NCI-H1694 (cell line): Measurements from ENCODE around the gene VAV3.

Source experiments
- DNase-seq: peaks from one replicate; lab custom pipeline; 2025; lab: John Stamatoyannopoulos, UW

VAV3 gene

DNA sequence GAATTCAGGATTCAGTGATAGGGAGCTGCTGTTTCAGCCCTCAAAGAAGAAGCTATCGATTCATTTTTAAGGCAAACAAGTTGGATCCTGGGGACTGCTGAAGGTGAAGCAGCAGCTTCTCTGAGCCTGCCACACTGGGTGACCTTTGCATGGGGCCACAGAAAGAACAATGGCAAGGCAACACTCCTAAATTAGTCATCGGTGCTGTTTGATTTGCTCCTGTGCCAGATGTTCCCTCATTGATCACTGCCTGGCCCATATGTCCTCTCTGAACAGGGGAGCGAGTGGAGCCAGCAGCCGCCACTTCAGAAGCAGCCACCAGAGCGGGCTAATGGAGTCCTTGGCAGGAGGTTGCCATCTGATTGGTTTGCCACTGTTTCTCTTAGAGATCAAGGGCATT lies 432.7 kb downstream of the VAV3 start:
- peak; percentile 83 for DNase-seq

- no peak for DNase-seq
These were observed 433.7 kb downstream of the VAV3 start for GRCh38 chr1:107531065-107531908.

GRCh38 chr1:107530543-107530942 lies 434.4 kb downstream of the VAV3 start:
- DNase-seq = no peak

DNA sequence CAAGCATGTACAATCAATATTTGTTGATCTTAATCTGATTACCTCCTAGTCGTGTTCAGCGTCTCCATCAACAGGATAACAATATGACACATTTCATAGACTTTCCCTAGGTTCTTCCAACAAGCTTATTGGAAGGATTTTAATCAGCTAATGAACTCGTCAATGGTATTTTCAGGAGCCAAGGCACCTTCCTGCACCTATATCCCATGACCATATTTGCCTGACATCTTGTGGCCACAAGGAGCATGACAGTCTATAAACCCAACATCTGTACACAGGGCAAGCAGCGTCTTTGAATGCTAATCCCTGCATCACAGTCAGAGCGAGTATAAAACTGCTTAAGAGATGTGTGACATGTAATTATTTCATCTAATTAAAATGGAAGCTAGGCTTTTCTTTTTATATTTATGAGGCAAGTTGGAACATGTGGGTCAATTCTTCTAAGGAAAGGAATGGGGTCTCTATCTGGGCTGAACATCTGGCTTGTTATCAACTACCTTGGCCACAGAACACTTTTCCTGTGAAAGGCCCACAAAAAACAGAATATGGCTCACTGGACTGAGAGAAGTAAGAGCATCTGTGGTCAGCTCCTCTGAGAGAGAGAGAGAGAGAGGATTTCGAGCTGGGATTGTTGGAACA lies 435.4 kb downstream of the VAV3 start:
- peak; percentile 74 for DNase-seq

- no peak for DNase-seq
These were observed 438.3 kb downstream of the VAV3 start for GRCh38 chr1:107526524-107527198.

- no peak for DNase-seq
These were observed 439.0 kb downstream of the VAV3 start for GRCh38 chr1:107525961-107526360.

DNA sequence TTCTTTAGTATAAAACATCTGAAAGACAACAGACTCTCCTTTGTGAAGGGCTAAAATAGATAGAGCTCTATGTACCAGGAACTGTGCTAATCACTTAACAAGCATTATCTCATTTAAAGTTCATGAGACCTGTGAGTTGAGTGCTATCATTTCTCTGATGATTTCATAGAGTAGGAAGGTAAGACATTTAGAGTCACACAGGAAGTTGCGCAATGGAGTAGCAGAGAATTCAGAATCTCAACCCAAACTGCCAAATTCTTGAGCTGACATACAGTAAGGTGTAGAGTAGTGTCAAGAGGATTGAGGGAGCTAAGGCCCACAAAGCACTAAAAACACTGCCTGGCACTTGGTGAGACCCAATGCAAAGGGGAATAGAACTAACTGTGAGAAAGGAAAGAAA lies 439.8 kb downstream of the VAV3 start:
- DNase-seq = no peak

DNA sequence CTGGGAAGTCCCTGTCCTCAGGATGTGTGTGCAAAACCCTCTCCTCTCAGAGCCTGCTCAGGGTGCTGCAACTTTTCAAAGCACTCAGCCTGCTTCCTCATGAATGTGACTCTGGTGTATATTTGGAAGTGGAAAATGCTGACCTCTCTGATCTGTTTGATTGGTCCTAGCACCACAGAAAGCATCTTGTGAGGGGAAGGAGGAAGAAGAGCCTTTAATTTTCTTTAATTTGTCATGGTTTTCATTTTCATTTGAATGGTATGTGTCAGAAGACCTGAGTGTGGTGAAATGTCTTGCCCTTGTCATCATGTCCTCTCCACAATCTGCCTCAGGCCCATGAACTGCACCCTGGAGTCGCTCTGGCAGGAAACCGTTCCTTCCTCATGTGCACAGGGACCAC lies 440.7 kb downstream of the VAV3 start:
- no peak for DNase-seq

GRCh38 chr1:107523736-107524135 lies 441.2 kb downstream of the VAV3 start:
- DNase-seq = no peak

DNA sequence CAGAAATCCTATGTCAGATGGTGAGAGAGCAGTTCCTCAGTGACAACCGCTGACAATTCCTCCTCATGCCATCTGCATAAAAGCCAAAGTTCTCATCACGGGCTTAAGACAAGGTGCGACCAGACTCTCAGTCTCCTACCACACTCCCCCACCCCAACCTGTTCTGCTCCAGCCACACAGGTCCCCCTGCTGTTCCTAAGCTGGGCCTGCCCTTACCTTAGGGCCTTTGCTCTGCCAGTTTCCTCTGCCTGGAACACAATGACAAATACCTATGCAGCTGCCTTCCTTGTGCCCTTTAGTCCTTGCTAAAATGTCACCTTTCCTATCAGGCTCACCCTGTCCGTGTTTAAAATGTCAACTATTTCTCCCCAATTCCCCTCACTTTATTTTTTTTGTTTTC lies 441.9 kb downstream of the VAV3 start:
- no peak for DNase-seq
